Tibial nerve (tissue), 4 donors: ENCODE measurements around the gene NSUN4.

Source experiments
- EP300 ChIP-seq, 2 donors: sonication (generic); formaldehyde crosslinking; IDR thresholded peaks; one replicate each; pipeline ENCODE4 v1.6.1; 2017; ENCODE audit warnings: antibody characterized with exemption in 2 of 2, mild to moderate bottlenecking in 1 of 2
- POLR2A ChIP-seq, 2 donors: fragments of 450-650 bp; IDR thresholded peaks; one replicate each; pipeline ENCODE4 v1.6.1; 2017; ENCODE audit warnings: antibody characterized with exemption in 2 of 2, mild to moderate bottlenecking in 2 of 2, moderate library complexity in 2 of 2
- TF ChIP-seq, protein P1 (sequence below), 5 experiments: fragments of 200-600 bp in 3 of 5; fragments of 450-650 bp in 2 of 5; sonication (generic) in 3 of 5; IDR thresholded peaks; one replicate each; pipeline ENCODE4 v1.5.1; 2016 to 2019; ENCODE audit warnings: antibody characterized with exemption in 5 of 5, mild to moderate bottlenecking in 3 of 5, moderate library complexity in 2 of 5

DNA sequence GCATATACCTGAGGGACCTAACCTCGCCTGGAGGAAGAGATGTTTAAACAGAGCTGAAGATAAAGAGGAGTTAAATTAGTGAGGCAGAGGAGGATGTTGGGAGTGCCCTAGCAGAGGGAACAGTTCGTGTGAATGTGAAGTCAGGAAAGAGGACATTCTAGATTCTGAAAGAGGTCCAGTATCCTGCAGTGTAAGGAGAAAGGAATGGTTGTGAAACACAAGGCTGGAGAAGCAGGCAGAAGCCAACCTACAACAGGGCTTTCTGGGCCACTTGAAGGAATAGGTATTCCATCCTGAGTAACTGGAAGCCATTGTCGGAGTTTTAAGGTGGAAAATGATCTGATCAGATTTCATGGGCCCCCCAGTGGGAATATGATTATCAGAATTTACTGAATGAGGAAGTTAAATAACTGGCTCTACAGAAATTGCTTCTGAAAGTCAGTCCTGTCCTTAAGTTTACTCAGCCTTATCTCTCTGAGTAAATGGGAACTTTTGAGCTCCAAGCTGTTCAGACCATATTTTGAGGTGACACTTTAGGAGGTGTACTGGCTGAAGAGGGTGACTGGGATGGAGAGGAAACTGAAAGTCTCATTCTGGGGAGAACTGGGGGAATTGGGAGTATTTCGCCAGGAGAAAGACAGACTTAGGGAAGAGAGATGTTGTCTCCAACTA is 29.1 kb downstream of the NSUN4 start:
- TF ChIP-seq, protein P1, sequence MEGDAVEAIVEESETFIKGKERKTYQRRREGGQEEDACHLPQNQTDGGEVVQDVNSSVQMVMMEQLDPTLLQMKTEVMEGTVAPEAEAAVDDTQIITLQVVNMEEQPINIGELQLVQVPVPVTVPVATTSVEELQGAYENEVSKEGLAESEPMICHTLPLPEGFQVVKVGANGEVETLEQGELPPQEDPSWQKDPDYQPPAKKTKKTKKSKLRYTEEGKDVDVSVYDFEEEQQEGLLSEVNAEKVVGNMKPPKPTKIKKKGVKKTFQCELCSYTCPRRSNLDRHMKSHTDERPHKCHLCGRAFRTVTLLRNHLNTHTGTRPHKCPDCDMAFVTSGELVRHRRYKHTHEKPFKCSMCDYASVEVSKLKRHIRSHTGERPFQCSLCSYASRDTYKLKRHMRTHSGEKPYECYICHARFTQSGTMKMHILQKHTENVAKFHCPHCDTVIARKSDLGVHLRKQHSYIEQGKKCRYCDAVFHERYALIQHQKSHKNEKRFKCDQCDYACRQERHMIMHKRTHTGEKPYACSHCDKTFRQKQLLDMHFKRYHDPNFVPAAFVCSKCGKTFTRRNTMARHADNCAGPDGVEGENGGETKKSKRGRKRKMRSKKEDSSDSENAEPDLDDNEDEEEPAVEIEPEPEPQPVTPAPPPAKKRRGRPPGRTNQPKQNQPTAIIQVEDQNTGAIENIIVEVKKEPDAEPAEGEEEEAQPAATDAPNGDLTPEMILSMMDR (IDR thresholded peaks at IDR 0.05): no peak
- TF ChIP-seq POLR2A (IDR thresholded peaks at IDR 0.05) (no peak), EP300 (IDR thresholded peaks at IDR 0.05) (no peak)
